GM19043 (cell line): Measurements from ENCODE around the gene DUSP22.
A peak's percentile ranks its signal among the peaks of the same experiment; 100 is the strongest.

Source experiments
- ATAC-seq: cut with Tn5 transposase; IDR thresholded peaks from one replicate; pipeline ENCODE4 v1.9.1; 2021; ENCODE audit warnings: low read depth; ENCODE audit not compliant: unreplicated experiment

DUSP22 gene

DNA sequence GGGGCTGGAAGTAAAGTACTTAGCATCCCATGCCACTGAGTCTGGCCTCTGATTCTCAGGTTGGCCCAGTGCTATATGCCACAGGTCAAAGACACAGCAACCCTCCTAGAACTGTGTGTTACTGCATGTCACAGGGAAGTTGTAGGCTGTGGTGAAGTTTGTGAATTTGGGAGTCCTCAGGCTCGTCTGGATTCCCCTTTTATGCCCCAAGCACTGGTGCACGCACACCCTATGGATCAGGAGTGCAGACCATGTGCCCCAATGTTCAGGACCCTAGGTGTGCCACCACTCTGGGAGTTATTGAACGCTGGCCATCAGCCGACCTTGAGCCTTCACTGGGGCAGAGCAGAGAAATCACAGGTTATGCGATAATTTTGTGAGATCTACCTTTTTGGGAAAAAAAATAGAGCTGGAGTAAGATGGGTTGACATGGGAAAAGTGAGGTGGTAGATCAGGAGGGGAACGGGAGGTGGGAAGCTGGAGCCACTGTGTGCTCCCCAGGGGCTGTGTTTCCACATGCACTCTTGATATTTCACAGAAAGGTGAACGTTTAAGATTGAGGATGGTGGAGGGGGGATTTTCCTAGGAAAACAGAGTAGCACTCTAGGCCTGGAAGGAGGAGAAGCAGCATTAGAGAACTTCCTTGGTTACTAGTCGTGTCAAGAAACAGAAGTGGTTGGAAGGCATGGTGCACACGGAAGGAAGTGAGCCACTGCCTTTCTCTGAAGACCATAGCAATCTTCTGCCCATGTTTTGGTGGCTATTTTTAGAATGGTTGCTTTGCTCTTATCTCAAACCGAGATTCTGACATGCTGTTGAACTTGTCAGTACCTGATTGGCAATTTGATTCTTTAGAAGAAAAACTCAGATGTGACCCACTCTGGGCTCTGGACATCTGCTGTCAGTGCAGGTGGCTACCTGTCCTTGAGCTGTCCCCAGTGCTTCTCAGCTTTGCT is 44.1 kb downstream of the DUSP22 start:
- ATAC-seq = no peak

DNA sequence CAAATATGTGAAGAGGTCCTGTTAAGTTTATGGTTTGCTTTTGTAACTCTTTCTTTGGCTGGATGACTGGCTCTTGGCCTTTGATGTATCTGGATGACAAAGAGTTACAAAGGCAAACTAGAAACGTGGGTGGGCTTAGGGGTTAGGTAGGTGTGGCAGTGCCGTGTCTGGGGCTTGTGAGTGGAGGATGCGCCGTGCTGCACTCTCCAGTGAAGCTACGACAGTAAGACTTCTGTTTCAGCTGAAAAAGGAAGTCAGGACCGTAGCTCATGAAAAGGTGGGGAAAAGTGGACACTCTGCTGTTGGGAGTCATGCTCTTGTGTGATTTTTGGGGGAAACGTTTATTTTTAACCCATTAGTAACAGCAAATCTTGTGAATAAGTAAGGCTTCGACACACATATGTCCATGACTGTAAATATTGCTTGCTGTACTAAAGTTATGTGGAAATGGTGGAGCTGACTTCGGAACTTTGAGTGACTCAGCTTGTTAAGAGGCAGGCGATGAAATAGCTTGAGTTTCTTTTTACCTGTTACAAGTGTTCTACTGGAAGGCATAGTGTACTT is 45.6 kb downstream of the DUSP22 start:
- no peak for ATAC-seq

- ATAC-seq = no peak
Measured at GRCh38 chr6:338815-339262, 46.6 kb downstream of the DUSP22 start.

- no peak for ATAC-seq
Measured at GRCh38 chr6:339480-339879, 47.2 kb downstream of the DUSP22 start.

- ATAC-seq = no peak
Measured at GRCh38 chr6:340186-340955, 48.1 kb downstream of the DUSP22 start.

DNA sequence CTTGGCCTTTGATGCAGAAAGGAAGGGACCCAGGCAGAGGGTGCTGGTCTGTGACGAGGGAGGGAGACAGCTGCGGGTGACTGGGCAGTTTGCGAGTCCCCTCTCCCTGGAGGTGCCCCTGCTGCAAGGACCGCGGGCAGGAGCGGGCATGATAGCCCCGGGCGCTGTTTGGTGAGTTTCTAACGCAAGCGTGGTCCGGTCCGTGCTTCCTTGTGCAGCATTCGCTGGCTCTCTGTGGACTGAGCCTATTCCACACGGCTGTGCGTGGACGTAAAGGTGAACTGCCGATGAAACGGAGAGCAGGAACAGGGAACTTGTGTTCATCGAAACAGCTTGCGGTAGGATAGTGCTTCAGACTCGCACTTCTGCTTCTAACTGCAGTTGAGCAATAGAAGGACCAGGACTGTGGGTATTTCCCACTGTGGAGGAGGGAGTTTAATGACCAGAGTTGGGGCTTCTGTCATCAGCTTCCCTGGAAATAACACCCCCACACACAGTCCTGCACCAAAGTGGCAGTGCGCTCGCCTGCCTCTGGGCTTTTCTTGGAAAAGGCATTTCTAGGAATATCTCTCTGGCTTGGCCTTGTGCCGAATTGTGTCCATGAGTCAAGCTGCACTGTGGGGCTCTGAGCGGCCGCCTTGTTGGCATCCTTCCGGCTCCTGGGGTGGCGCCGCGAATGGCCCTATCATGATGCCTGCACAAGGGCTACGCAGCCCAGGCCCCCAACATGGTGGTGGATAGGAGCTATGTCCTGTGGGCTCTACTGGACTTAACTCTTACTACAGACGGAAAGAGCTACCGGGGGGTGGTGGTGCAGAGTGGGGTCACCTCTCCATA is 48.9 kb downstream of the DUSP22 start:
- ATAC-seq = peak; percentile 28

DNA sequence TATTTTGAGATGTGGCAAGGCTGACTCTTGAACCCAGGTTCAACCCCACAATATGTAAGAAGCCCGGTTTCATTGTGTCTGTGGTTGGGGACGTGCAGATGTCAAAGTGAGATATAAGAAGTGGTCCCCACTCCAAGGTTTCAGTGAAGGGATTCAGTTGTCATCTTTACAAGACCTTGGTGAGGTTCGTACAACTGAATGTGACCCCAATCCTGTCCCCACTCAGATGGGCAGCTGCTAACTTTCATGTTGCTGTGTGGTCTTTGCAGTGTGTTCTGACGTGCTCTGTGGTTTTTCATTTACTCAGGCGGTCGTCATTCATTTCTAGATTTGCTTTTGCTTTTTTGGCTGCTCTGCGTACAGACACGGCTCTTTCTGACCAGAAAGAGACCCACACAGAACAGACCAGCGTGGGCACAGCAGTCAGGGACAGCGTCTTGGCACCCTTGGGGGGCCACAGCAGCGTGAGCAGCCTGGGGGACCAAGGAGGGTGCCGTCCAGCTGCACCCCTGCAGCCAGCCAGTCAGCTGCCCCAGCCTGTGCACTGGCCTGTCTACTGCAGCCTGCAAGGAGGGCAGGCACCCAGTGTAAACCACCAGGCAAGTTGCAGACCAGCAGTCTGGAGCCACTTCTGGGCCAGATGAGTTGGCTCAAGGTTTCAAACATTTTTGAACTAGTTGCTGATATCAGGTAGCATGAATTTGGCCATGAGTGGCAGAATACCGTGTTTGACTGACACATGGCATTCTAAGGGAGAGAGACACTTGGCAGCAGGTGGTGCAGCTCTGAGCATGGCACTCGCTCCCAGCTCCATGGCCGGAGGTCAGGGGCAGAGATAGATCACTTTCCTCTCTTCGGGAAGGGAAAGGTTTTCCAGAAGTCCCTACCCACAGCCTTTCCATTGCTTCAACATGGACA is 49.9 kb downstream of the DUSP22 start:
- peak; percentile 44 for ATAC-seq

DNA sequence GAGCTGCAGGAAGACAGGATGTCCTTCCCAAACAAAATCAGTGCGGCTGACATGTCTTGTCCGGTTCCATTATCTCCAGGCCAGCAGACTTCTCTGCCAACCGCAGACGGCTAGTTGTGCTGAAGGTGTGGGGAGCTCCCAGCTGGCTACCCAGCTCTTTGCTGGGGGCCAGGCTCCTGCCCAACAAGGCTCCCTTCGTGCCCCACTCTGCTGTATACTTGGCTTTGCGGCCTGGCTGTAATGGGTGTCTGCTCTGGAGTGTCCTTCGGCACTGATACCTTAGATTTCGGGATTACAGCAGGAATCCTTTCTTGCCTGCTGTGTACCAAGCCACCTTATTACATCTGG is 50.5 kb downstream of the DUSP22 start:
- ATAC-seq = no peak

GRCh38 chr6:343226-343935 is 51.1 kb downstream of the DUSP22 start:
- ATAC-seq = no peak

GRCh38 chr6:343960-344815 is 51.9 kb downstream of the DUSP22 start:
- no peak for ATAC-seq

DNA sequence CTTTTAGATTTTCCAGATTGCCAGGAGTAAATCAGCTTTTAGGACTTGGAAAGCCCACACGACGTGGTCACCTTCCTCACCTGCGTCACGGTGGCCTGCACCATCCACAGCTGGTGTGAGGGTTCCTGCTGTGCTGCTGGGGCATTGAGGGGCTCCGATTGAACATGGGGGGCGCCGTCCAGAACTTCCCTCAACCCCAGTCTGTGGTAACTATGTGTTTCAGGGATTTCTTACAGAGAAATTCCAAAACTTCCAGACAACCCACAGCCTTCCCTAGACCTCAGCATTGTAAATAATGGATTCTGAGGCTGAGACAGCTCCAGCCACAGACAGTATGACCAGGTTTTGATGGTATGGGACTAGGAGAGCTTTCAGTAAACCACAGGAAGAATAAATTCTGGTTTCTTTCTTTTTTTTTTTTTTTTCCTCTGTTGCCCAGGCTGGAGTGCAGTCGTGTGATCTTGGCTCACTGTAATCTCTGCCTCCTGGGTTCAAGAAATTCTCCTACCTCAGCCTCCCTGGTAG is 52.6 kb downstream of the DUSP22 start:
- no peak for ATAC-seq

GRCh38 chr6:345747-346385 is 53.6 kb downstream of the DUSP22 start:
- no peak for ATAC-seq

DNA sequence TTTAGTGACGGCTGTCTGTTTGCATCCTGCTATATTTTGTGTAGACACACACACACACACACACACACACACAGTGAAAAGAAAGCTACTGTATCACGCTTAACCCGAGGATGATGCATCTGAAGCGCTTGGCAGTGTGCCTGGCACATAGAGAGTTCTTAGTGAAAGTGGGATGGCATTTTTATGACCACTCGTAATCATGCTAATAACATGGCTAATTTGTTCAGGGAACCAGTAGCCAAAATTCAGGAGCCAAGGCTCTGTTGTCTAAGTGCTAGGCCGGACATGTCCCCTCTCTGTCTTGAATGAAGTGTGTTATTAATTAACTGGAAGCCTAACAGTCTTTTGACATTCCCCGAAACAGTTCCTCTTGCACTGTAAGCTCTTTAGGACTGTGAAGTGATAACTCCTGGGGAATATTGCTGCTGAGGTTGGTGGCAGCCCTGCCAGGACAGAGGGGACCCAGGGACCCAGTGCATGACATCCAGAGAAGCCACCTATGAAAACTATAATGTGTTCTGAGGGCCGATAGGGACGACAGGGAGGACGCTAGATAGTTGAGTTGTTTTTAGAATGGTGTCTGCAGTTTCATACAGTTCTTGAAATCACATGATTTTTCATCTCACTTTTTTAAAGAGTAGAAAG is 54.2 kb downstream of the DUSP22 start:
- no peak for ATAC-seq

DNA sequence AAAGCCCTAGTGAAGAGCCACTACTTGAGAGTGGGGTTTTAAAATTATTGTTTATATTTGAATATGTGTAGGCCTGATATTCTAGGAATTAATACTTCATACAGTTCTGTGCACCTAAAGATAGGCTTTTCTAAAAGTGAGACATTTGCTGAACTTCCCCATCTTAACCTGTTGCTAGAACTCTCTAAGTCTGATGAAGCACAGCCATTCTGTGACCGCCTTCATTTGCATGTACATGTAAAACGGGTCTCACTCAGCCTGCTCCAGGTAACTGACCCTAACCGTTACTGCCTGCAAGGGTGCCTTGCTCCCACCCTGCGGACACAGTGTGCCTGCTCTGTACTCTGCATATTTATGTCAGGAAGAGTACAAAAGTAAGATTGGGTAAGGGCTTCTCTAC is 54.9 kb downstream of the DUSP22 start:
- ATAC-seq = peak; percentile 82

DNA sequence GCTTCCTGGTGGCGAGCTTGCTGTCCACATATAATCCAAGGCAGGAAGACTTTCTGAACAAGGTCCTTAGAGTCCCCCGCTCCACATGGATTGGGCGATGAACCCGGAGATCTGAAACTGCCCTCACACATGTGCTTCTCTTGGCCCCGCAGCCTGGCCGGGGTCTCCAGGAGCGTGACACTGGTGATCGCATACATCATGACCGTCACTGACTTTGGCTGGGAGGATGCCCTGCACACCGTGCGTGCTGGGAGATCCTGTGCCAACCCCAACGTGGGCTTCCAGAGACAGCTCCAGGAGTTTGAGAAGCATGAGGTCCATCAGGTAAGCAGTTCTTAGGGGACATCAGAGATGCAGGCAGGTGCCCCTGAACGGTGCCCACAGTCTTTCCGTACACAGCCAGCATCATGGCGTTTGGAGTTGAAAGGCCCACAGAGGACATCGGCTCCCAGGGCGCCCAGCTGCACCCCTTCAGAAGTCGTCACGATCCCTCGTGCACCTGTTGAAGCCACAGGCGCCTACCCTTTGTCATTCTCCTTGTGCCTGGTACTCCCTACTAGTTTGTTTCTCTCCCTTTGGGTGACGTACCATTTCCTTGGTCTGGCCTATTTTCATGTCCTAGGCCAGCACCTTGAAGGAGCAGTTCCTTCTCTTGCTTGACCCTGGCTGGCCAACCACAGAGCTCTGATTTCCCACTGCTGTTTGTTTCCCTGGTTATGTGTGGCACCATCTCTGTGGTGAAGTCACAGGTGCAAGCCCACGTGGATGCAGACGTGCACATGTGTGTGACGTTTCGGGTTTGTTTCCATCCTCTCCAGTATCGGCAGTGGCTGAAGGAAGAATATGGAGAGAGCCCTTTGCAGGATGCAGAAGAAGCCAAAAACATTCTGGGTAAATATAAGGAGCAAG is 55.9 kb downstream of the DUSP22 start:
- ATAC-seq = no peak
